ENCODE measurements around the gene LRFN3.
"Not testable (repeated sequence)": the region's sequence is repeated elsewhere in the genome, so short reads cannot be mapped to it uniquely, and the experiment has no call there.

Gene LRFN3

GRCh38 chr19:35940078-35940775 lies 4.1 kb downstream of the LRFN3 start:
- no peak for DNase-seq

DNA sequence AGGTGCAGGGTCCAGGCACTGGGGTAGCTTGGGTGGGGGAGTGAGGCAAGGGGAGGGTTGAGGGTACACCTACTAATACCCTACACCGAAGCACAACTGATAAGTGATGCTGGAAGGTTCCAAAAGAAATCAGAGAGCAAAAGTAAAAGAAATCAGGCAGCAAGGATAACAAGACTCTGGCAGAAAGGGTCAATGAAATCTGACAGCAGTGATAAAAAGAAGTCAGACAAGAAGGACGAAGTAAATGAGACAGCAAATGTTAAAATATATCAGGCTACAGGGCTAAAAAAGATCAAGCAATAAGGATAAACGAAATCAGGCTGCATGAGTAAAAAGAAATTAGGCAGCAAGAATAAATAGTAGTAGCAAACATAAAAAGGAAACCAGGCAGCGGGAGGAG lies 4.7 kb downstream of the LRFN3 start:
- DNase-seq: no peak

DNA sequence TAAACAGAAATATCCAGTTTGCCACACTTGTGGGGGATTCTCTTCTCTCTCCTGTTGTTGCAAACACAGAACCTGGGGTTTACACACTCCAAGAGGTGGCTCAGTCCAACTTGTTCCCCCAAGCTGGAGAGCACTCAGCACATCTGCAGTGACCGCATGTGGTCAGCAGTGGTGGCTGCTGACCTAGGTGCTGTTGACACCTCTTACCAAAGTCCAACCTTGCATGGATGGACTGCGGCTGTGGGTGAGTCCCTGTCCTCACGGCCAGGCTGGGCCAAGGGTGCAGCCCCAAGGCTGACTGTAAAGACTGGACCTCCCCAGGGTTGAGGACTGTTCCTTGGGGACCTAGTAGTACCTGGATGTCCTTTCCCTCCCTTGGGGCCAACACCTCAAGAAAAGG lies 6.1 kb downstream of the LRFN3 start:
- no peak for DNase-seq

DNA sequence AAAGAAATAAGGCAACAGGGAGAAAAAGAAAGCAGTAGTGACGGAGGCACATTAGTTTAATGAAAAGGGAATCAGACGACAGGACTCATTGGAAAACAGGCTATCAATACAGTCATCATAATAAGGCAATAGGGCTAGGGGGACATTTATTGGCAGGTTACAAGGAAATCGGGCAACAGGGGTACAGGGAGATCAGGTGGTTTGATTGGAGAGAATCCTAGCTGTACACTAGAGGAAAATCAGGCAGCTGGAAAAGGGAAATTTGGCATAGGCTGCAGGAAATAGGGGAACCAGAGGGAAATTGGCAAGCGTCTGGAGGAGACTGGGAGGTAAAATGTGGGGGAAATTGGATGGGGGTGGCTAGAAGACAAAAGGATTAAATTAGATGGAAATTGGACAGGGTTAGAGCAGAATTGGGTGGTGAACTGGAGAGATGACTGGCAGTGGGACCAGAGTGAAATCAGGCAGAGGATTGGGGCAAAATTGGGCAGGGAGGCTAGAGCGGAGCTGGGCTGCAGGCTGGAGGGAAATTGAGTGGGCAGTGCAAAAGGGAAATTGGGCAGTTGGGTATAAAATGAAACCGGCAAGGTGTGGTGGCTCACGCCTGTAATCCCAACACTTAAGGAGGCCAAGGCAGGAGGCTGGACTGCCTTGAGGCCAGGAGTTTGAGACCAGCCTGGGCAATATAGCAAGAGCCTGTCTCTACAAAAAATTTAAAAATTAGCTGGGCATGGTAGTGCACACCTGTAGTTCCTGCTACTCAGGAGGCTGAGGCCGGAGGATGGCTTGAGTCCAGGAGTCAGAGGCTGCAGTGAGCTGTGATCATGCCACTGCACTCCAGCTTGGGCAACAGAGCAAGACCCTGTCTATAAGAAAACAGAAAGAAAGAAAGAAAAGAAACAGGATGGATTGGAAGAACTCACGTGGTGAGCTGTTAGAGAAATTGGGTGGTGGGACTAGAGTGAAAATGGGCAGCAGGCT lies 7.4 kb downstream of the LRFN3 start:
- no peak for DNase-seq

DNA sequence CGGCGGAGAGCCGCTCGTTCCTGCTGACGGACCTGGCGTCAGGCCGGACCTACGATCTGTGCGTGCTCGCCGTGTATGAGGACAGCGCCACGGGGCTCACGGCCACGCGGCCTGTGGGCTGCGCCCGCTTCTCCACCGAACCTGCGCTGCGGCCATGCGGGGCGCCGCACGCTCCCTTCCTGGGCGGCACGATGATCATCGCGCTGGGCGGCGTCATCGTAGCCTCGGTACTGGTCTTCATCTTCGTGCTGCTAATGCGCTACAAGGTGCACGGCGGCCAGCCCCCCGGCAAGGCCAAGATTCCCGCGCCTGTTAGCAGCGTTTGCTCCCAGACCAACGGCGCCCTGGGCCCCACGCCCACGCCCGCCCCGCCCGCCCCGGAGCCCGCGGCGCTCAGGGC lies 8.4 kb downstream of the LRFN3 start:
- DNase-seq: no peak

DNA sequence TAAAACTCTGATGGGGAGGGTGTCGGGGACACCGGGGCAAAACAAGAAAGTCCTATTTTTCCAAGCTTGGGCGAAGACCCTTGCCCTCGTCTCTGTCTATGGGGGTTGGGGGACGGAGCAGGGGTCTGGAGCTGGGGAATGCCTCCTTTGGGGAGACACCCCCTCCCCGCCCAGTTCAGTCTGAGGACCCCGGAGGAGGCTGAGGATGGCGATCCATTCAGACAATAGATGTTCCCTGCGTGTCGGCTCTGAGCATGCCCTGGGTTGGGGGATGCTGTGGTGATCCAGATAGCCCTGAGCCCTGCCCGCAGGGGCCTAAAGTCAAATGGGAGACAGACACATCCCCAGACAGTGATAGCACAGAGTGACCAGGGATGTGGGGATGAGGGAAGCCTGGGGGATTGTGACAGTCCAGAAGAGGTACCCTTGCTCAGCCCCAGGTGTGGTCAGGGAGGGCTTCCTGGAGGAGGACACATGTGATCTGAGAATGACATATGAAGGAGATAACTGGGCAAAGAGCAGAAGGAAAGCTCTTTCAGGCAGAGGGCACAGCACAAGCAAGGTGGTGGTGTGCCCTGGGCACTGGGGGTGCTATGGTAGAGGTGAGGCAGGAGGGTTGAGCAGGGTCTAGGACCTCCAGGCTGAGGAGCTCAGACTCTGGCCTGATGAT lies 9.1 kb downstream of the LRFN3 start:
- DNase-seq: no peak

- DNase-seq: no peak
Measured at GRCh38 chr19:35946203-35946602, 10.0 kb downstream of the LRFN3 start.

GRCh38 chr19:35949131-35949530 lies 13.0 kb downstream of the LRFN3 start:
- DNase-seq: no peak

DNA sequence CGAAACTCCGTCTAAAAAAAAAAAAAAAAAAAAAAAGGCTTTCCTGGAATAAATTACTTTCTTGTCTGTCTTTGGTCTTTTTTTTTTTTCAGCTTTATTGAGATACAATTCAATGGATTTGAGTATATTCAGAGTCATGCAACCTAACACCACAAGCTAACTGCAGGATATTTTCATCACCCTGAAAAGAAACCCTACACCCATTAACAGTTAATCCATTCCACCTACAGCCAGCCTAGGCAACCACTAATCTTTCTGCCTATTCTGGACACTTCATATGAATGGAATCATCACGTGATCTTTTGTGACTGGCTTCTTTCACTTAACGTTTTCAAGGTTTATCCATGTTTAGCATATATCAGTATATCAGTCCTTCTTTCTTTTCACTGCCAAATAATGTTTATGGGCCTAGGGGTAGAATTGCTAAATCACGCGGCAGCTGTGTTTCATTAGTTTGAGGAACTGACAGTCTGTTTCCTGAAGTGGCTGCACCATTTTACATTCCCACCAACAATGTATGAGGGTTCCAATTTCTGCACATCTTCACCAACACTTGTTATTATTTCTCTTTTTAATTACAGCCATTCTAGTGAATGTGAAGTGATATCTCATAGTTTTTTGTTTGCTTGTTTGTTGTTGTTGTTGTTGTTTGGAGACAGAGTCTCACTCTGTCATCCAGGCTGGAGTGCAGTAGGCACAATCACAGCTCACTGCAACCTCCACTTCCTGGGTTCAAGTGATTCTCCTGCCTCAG lies 19.9 kb downstream of the LRFN3 start:
- DNase-seq: no peak

DNA sequence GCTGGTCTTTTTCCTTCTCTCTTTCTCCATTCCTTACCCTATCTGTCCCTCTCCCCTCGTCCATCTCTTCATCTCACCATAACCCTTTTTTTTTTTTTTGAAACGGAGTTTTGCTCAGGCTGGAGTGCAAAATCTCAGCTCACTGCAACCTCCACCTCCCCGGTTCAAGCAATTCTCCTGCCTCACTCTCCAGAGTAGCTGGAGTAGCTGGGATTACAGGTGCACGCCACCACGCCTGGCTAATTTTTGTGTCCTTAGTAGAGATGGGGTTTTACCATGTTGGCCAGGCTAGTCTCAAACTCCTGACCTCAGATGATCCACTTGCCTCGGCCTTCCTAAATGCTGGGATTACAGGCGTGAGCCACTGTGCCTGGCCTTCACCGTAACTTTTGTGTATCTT lies 21.2 kb downstream of the LRFN3 start:
- not testable (repeated sequence) for DNase-seq

- DNase-seq: no peak
Measured at GRCh38 chr19:35958660-35959039, 22.5 kb downstream of the LRFN3 start.

- peak; percentile 92 for DNase-seq
Measured at GRCh38 chr19:35959040-35959967, 23.1 kb downstream of the LRFN3 start.

- no peak for DNase-seq
Measured at GRCh38 chr19:35959968-35960320, 23.8 kb downstream of the LRFN3 start.

DNA sequence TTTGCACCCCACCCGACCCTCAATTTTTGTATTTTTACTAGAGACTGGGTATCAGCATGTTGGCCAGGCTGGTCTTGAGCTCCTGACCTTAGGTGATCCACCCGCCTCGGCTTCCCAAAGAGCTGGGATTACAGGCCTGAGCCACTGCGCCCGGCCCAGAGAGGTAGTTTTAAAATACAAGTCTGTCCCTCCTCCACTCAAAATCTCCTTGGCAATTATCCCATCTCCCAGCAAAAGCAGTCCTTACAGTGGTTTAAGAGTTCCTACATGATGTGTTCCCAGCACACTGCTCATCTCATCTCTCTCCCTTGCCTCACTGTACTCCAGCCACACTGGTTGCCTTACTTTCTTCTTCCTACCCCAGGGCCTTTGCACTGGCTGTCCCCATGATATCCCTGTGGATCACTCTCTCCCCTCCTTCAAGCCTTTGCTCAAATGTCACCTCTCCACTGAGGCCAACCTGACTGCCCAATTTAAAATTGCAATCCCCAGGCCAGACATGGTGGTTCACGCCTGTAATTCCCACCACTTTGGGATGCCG lies 24.3 kb downstream of the LRFN3 start:
- DNase-seq: no peak

DNA sequence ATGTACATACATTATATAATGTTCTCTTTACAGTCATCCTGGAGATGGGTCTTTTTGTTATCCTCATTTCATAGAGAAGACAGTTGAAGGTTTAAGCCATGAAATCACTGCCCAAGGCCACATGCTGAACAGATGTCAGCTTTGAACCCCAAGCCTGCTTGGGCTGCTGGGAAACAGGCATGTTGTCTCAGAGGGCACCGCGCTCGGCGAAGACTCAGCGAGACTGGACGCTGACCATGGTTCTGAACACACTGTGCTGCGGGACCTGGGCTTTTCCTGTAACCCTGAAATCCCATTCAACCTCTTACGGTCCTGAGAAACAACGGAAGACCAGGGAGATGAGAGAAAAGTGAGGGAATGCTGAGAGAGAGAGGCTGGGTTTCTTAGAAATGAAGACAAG lies 27.3 kb downstream of the LRFN3 start:
- DNase-seq: peak; percentile 51

DNA sequence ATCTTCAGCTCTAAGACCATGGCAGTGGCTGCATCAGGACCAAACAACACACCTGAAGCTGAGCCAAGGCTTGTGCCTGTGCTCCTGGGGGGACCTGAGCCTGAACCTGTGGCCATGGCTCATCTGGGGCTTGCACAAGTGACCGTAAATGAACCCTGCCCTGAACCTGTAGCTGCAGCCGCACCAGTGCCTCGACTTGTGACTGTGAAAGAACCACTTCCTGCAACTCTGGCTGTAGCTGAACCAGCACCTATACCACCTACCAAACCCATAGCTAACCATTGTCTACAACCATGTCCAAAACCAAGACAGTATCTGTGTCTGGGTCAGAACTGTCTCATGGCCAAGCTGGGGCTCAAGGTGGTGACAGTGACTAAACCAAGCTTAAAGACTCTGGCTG lies 30.6 kb downstream of the LRFN3 start:
- no peak for DNase-seq

DNA sequence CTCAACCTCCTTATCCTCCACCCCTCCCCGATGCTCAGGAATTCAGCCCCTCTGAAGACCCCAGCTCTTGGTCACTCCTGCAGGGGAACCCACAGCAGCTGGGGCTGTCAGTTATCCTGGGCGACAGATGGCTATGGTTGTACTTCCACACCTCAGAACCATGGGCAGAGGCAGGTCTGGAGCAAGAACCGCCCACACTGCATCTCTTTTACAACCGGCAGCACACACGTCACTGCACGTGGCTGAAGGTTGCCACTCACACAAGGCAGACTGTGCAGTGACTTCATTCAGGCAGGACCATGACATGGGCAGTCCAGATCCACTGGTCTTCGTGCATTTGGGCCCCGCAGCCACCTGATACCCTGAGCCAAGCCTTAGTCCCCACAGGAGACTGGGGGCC lies 37.3 kb downstream of the LRFN3 start:
- DNase-seq: no peak

- DNase-seq: no peak
Measured at GRCh38 chr19:35975608-35976214, 39.5 kb downstream of the LRFN3 start.

- no peak for DNase-seq
Measured at GRCh38 chr19:35977446-35978222, 41.5 kb downstream of the LRFN3 start.

DNA sequence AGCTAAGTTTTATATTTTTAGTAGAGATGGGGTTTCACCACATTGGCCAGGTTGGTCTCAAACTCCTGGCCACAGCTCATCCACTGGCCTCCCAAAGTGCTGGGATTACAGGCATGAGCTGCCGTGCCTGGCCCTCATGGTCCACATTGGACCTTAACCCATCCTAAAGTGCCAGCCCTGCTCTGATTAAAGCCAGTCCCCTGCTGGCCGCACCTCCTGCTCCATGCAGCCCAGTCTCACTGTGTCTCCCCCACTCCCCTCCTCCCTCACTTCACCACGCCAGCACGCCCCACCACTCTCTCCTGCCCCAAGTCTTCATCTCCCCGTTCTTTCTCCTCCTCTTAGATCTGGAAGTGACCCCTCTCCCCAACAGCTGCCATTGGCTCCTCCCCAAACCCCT lies 42.1 kb downstream of the LRFN3 start:
- no peak for DNase-seq
